ENCODE measurements around the gene SGCD. TPM values are rescaled to one million over a fixed set of nuclear protein-coding genes. Genes with fewer than 3 reads are reported as not detected.

SGCD gene
- total RNA-seq, 4 donors from 2014 or later, result 12.4 to 17.8 (median 13.4) TPM

- 66 to 74% methylated on average over 3 of the region's 3 CpGs for WGBS, 2 donors
- Histone ChIP-seq H3K9me3 (no peaks in the 10 kb centered on the region), H3K27me3 (no peaks in the 10 kb centered on the region), H3K36me3 (no peaks in the 10 kb centered on the region), H3K4me1 (no peaks in the 10 kb centered on the region), H3K27ac (no peak overlapping the region), H3K4me3 (no peak overlapping the region)
- no peak for DNase-seq (ENCODE audit: low spot score in 2 of 2)
- no peak for TF ChIP-seq POLR2A (IDR thresholded peaks at IDR 0.05)
- TF ChIP-seq EP300 (IDR thresholded peaks at IDR 0.05), result no peak
- TF ChIP-seq CTCF (IDR thresholded peaks at IDR 0.05), result no peak
Measured at GRCh38 chr5:156435101-156435500, 108.1 kb downstream of the SGCD start.

GRCh38 chr5:156438076-156438475 lies 111.1 kb downstream of the SGCD start:
- H3K4me1 ChIP-seq, result no peaks in the 10 kb centered on the region
- no peak overlapping the region for H3K4me3 ChIP-seq
- 74% methylated on average over 3 of the region's 3 CpGs for WGBS, 2 donors
- H3K9me3 ChIP-seq, result no peaks in the 10 kb centered on the region
- no peaks in the 10 kb centered on the region for H3K36me3 ChIP-seq
- no peak overlapping the region for H3K27ac ChIP-seq
- DNase-seq (ENCODE audit: low spot score in 2 of 2), result no peak
- TF ChIP-seq CTCF (IDR thresholded peaks at IDR 0.05), result no peak
- no peak for TF ChIP-seq POLR2A (IDR thresholded peaks at IDR 0.05)
- TF ChIP-seq EP300 (IDR thresholded peaks at IDR 0.05), result no peak
- H3K27me3 ChIP-seq, result no peaks in the 10 kb centered on the region

GRCh38 chr5:156444753-156445291 lies 117.9 kb downstream of the SGCD start:
- TF ChIP-seq EP300 (IDR thresholded peaks at IDR 0.05) (no peak), POLR2A (IDR thresholded peaks at IDR 0.05) (no peak), CTCF (IDR thresholded peaks at IDR 0.05) (no peak)
- H3K27ac ChIP-seq, result no peak overlapping the region
- no peak for DNase-seq (ENCODE audit: low spot score in 2 of 2)
- no peaks in the 10 kb centered on the region for H3K9me3 ChIP-seq
- peaks cover 0 to 4% (median 0%) of the 10 kb centered on the region in 4 donors for H3K4me1 ChIP-seq
- no peaks in the 10 kb centered on the region for H3K36me3 ChIP-seq
- 60 to 77% methylated on average over 3 of the region's 3 CpGs for WGBS, 2 donors
- H3K4me3 ChIP-seq, result no peak overlapping the region
- H3K27me3 ChIP-seq, result no peaks in the 10 kb centered on the region

- no peak for DNase-seq (ENCODE audit: low spot score in 2 of 2)
- H3K27ac ChIP-seq, result no peak overlapping the region
- no peaks in the 10 kb centered on the region for H3K36me3 ChIP-seq
- TF ChIP-seq CTCF (IDR thresholded peaks at IDR 0.05) (no peak), EP300 (IDR thresholded peaks at IDR 0.05) (no peak), POLR2A (IDR thresholded peaks at IDR 0.05) (no peak)
- no peaks in the 10 kb centered on the region for H3K27me3 ChIP-seq
- H3K4me1 ChIP-seq, result peaks cover 0 to 4% (median 0%) of the 10 kb centered on the region in 4 donors
- WGBS, 2 donors, result 73 to 83% methylated on average over 4 of the region's 4 CpGs
- H3K9me3 ChIP-seq, result no peaks in the 10 kb centered on the region
- no peak overlapping the region for H3K4me3 ChIP-seq
Measured at GRCh38 chr5:156446526-156446925, 119.6 kb downstream of the SGCD start.

GRCh38 chr5:156450778-156451177 lies 123.8 kb downstream of the SGCD start:
- Histone ChIP-seq H3K4me3 (no peak overlapping the region), H3K27me3 (no peaks in the 10 kb centered on the region), H3K9me3 (no peaks in the 10 kb centered on the region), H3K27ac (no peak overlapping the region), H3K36me3 (no peaks in the 10 kb centered on the region), H3K4me1 (peaks cover 0 to 4% (median 0%) of the 10 kb centered on the region in 4 donors)
- 83 to 86% methylated on average over 2 of the region's 2 CpGs for WGBS, 2 donors
- no peak for TF ChIP-seq EP300 (IDR thresholded peaks at IDR 0.05)
- no peak for DNase-seq (ENCODE audit: low spot score in 2 of 2)

GRCh38 chr5:156451505-156451904 lies 124.5 kb downstream of the SGCD start:
- no peak overlapping the region for H3K27ac ChIP-seq
- H3K4me1 ChIP-seq, result peaks cover 0 to 2% (median 0%) of the 10 kb centered on the region in 4 donors
- TF ChIP-seq EP300 (IDR thresholded peaks at IDR 0.05) (no peak), POLR2A (IDR thresholded peaks at IDR 0.05) (no peak), CTCF (IDR thresholded peaks at IDR 0.05) (no peak)
- no peaks in the 10 kb centered on the region for H3K36me3 ChIP-seq
- no peak for DNase-seq (ENCODE audit: low spot score in 2 of 2)
- no peak overlapping the region for H3K4me3 ChIP-seq
- no peaks in the 10 kb centered on the region for H3K9me3 ChIP-seq
- 86 to 97% methylated on average over 1 of the region's 1 CpG for WGBS, 2 donors
- no peaks in the 10 kb centered on the region for H3K27me3 ChIP-seq
